Stimulated activated CD8-positive, alpha-beta memory T cell treated with anti-CD3 and anti-CD28 coated beads, Interleukin-12 subunit alpha, Interleukin-12 subunit beta, amount 100 ng/mL, for 4 hours (primary cell): ENCODE results near the gene LRMDA.

ENCODE experiments used
- DNase-seq: peaks from one replicate; pipeline ENCODE4 v3.0.0-alpha.2; 2020; ENCODE audit warnings: low read depth

The LRMDA gene

DNA sequence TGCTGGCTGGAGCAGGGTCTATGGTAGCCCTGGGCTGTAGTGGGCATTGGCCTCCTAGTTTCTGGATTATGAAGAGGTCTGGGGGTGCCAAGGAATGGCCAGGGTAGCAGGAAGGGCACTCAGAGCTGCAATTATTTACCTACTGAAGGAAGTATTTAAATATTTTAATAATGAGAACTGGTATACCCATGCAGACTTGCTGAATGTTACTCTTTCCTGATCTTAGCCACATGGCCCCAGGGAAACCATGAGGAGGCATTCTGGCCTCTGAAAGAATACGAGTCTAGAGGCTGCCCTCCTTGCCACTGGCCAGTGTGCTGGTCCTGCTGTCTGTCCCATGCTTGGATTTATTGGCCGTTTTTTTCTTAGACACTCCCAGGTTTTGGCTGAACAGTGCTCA is 599.7 kb downstream of the LRMDA start:
- no peak for DNase-seq

DNA sequence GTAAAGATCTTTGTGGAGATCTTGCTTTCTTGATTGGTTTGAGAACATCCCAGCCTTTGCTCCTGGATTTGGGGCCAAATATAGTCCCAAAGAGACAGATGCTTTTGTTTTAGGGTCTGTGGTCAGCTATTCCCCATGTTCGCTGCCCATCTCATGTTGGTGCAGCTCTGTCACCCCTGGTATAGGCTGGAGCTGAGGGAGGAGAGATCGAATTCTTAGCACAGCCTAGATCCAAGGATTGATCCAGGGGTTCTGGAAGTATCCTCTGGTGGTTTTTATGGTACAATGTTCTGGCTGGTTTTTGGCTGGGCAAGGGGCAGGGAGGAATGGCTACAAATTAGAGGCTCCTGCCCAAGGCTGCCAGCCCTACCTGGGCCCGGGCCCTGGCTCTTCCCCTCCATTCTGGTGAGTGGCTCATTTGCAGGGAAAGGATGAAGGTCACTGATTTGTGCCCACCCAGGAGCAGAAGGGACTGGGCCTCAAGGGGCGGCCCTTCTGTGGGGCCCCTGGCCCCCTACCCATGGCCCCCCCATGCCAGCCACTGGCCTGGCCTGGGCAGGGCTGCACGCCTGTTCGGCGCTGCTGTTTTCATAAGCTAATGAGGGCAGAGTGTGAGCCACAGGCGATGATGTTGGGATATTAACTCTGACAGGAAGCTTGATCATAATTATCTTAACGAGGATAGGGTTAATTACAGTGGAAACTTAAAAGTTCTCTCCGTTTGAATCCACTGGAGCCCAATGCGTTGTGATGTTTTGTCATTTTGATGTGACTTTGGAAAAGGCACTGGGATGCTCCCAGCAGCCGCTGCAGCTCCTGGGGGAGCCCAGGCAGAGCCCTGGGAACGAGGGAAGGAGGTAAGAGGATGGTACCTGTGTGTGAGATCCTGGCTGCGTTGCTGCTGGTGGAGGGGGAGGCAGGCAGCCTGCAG is 600.6 kb downstream of the LRMDA start:
- DNase-seq = no peak

DNA sequence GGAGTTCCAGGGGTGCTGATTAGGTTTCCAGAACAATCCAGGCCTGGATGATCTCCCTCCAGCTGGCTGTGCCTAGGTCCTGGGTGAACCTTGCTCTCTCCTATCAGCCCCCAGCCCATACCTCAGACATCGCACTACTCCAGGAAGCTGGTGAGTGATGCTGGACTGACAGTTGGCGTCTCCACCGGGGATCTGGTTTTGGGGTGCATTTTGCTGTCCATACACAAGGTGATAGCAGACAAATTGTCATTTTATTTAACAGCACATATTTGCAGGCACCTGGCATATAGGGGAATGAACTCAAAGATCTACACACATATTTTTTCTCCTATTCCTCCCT is 601.2 kb downstream of the LRMDA start:
- DNase-seq = no peak

DNA sequence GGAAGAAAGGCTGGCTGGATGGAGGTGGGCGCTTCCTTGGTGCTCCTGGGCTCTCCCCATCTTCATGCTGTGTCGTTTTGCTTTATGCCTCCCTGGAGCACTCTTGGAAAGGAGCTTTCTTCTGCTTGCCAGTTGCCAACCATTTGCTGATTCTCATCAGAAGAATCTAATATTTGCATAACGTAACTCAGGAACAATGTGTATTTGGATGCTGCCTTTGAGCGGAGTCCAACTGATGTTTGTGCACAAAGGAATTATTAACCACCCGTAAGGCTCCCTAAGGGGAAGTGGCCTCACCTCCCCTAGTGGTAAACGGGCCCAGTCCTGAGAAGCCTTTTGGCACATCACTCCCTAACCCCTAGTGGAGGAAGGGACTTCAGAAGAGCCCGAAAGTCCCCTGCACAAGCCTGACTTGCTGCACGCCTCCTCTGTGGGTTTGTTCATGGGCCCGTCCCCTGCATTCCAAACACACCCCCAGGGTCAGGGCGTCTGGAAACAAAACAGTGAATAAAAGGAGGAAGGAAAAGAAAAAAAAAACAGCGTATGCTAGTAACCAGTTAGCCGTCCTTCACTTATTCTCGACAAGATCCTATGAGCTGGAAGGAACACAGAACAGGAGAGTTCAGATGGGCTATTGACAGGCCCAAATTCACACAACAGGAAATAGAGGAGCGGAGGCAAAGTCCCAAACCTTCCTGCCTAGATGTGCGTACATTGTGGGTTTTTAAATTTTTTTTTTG is 602.2 kb downstream of the LRMDA start:
- no peak for DNase-seq

DNA sequence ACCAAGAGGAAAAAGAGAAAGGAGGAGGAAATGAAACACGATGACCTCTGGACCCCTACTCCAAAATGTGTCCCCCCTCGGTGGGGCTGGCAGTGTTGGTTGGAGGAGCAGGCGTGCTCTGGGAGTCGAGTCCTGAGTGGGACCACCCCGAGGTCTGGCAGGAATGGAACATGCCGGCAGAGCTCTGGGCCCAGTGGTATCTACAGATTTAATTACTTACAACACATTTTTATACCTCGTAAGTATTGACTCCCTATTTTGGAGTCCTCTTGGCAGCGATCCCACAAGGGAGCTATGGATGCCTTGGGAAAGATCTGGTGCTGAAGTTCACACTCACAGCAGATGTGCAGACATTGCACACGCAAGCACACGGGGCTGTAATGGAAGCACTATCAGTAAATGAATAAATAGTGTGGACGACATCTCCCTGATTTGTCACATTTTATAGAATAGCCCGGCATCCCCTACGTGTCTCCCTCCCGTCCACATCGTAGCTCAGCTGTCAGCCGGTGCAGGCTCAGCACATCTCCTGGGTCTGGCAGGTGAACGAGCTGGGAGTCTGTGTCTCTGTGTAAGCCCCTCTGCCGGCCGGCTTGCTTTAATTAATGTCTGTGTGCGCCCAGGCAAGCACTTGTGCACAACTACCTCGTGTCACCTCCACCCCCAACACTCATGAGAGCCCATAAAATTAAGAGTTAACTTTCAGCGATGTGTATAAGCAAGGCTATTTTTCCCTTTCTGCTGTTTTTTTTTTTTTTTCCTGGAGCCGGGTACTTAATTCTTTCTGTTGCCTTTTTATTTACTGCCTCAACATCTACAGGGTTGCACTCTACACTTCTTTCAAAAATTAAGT is 603.2 kb downstream of the LRMDA start:
- DNase-seq = no peak

DNA sequence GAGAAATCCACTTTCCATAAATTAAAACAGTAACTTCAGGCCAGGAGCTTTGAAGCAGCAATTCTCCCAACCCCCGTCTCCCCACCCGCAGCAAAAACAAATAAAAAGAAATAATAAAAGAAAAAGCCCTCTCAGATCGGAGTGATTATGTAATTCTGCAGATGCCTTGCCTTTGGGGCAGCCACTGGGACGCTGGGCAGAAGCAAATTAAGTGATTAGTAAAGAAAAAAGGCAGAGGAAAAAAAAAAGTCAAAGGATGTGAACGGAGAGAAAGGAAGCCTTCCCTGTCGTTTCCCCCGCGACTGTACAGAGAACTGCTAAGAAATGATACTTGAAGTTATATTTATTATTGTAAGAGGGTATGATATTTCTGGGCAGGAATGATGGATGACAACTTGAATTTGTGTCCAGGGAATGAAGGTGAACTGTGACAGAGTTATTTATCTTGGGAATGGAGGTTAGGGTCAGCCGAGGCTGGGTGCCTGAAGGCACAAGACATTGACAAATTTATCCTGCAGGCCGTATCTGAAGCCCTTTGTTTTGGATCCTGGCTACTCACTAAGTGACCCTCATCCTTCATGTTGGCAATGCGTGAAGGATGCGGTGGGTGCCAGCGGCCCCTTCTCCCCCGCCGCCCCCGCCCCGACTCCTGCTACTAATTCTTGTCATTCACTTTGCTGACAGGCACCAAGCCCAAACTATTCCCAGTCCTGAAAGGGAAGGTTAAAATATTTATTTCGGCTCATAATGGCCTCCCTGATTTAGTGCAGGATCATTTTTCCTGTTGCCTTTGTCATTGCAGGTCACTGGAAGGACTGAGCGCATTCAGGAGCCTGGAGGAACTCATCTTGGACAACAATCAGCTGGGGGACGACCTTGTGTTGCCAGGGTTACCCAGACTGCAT is 604.0 kb downstream of the LRMDA start:
- no peak for DNase-seq

DNA sequence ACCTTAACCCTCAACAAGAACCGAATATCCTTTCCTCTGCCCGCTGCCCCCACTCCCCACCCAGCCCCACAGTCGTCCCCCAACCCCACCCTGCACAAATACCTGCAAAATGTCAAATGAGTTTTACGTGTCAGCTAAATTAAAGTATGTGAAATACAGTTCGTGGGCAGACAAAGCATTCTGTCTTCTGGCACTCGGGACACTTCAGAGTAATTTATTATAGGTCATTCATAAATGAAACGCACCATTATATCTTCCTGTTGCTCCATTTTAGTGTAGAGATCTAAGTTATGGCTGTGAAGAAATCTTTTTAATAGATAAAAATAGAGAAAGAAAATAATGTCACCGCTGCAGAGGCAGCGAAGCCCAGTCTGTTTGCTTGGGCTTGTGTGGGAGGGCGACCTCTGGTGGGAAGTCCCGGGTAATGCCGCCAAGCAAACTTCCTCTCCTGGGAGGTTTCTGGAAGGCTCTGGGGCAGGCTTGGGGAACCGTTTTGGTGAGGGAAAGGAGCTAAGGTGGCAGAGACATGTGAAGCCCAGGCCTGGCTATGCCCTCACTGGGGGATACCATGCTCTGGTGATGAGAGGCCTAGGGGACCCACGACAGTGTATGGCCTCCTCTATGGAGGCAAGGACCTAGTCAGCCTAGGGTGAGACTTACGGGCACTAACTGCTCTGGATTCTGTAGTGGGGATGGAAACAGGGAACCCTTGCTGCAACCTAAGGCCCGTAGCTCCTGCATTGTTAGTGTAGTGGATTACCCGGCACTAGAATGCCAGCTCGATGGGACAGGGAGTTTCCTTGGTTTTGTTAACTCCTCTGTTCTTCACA is 604.9 kb downstream of the LRMDA start:
- no peak for DNase-seq

DNA sequence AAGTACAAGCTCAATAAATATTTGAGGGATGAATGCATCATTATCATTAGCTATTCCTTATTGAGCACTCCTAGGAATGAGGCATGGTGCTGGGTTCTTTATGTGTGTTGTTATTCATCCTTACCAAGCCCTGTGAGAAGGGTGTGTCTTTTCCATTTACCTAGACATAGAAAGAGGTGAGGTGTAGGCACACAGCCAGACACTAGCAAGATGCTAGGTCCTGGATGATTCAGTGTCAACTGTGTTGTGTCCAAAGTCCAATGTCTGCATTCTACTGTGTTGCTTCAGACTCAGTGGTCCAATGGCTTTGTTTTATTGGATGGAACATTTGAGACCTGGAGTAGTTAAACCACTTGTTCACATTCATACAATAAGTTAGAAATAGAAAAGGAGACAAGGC is 605.5 kb downstream of the LRMDA start:
- no peak for DNase-seq

DNA sequence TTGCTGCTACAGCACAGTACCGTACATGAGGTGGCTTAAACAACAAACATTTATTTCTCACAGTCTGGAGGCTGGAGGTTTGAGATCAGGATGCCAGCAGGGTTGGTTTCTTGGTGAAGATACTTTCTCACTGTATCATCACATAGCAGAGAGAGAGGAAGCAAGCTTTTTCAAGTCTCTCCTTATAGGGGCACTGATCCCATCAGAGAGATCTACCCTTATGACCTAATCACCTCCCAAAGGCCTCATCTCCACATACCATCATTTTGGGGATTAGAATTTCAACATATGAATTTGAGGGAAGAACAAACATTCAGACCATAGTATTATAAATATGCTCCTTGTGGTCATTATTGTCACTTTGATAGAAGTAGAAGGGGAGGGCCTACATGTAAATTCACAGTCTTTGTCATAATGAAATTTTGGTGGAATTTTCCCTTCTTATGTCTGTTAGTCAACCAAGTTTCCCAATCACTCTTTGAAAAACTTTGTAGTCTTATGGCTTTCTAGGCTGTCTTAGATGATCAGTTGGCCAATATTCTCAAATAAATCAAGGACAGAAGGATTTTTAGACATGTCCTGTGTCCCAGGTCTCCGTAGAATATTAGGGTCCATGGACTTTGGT is 606.2 kb downstream of the LRMDA start:
- no peak for DNase-seq

DNA sequence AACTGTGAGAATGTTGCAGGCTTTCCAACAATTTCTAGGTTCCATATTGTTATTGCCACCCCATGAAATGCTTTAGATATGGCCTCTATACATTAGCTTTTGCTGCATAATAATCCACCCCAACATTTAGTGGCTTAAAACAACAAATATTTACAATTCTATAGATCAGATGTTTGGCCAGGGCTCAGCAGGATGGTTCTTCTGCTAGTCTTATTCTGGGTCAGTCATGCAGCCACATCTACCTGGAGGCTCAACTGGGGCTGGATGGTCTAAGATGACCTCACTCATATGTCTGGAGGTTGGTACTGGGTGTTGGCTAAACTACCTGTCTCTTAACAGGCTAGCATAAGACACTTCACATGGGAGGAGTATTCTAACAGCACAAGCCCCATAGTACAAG is 607.3 kb downstream of the LRMDA start:
- no peak for DNase-seq

DNA sequence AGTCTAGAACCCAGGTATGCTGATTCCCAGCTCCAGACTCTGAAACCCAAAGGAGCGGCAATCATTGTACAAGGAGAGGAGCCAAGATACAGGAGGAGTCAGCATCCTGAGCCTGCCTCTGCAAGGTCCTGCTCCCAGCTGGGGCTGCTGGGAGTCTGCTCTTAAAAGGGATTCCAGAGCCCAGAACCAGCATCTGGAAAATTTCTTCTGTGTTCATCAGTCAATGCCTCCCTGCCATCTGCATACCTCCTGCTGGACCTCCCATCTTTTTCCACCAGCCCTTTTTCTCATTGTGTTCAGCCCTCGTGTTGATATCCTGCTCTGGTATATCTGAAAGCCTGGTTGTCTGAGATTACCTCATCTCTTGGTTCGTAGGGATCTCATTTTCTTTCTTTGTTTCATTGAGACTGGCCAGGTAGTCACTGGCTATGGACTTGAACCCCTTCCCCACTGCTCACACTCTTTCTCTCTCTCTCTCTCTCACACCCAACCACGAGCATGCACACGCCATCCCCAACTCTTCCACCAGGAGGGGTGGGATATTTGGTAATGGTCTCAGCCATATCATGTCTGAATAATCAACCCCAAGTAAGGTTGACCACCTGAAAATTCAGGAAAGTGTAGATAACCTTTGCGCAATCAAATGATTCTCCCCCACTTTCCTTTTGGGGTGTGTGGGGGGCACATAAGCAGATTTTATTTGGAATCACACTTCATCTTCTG is 608.8 kb downstream of the LRMDA start:
- no peak for DNase-seq

DNA sequence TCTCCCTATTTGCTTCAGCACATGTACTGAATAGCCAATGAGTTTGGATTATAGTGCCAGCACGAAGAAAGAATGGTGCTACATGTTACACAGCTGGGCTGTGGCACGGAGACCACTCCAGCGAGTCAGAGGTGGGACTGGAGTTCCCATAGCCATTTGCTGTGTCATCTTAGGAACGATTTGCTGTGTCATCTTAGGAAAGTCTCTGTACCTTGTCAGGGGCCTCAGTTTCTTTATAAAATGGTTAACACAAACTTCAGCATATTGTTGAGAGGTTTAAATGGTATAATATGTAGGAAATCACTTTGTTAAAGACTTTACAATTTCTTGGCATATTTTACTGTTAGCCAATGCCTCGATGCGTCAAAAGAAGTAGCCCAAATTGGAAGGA is 609.4 kb downstream of the LRMDA start:
- no peak for DNase-seq

DNA sequence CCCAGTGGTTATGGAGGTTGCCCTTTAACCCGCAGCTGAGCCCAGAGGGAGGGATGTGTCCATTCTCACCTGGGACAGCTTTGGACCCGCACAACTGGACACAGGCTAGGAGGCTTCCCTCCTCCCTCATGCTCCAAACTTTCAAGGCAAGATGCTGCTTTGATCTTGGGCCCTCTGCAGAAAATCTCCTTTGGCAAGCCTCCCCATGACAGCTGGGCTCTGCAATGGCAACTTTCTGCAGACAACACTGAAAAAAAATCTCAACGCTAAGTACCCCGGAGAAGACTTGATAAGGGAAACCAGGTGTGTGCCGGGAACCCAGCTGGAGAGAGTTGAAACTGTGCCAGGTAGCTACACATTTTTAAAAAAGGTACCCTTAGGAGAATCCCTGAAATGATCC is 610.1 kb downstream of the LRMDA start:
- no peak for DNase-seq

DNA sequence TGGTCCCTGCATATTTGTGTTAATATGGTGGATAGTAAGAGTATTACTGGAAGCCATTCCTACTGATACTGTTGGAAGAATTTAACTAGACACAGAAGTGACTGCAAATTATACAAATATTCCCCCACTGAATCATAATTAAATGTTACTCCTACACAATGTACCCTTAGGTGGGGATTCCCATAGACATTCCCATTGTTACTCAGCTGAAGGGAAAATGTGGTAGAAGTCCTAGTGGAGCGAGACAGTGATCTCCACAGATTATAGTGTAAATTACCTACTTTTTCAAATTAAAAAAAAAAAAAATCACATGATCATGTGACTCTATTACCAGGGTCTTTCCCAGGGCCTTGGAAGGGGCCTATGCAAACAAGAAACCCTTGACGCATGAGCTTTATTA is 611.8 kb downstream of the LRMDA start:
- no peak for DNase-seq

DNA sequence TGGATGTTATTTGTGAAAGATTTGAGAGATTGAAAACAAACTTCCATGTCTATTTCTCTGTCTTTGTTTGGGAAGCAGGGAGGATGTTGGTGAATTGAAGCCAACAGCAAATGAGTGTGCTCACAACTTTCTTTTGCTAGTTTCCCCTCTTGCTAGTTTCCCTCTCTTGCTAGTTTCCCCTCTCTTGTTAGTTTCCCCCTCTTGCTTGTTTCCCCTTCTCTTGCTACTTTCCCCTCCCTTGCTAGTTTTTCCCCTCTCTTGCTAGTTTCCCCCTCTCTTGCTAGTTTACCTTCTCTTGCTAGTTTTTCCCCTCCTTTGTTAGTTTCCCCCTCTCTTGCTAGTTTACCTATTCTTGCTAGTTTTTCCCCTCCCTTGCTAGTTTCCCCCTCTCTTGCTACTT is 613.3 kb downstream of the LRMDA start:
- DNase-seq = no peak

DNA sequence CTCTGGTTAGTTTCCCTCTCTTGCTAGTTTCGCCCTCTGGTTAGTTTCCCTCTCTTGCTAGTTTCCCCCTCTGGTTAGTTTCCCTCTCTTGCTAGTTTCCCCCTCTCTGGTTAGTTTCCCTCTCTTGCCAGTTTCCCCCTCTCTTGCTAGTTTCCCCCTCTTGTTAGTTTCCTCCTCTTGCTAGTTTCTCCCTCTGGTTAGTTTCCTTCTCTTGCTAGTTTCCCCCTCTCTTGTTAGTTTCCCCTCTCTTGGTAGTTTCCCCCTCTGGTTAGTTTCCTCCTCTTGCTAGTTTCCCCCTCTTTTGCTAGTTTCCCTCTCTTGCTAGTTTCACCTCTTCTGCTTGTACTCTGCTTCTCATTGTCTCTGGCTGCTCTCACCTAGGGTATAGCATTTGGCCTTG is 613.8 kb downstream of the LRMDA start:
- no peak for DNase-seq

DNA sequence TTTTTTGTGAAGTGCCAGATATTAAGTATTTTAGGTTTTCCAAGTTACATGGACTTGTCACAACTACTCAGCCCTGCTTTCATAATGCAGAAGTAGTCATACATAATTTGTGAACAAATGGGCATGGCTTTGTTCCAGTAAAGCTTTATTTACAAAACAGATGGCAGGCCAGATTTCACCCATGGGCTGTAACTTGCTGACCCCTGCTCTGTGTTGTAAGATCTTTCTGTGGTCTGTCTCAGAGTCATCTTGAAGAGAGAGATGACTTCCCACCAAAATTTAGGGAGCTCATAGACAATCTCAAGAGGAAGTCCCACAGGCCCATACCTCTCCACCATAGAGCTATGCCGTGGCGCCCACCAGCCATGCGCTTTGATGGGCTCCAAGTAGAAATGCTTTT is 616.1 kb downstream of the LRMDA start:
- DNase-seq = no peak

DNA sequence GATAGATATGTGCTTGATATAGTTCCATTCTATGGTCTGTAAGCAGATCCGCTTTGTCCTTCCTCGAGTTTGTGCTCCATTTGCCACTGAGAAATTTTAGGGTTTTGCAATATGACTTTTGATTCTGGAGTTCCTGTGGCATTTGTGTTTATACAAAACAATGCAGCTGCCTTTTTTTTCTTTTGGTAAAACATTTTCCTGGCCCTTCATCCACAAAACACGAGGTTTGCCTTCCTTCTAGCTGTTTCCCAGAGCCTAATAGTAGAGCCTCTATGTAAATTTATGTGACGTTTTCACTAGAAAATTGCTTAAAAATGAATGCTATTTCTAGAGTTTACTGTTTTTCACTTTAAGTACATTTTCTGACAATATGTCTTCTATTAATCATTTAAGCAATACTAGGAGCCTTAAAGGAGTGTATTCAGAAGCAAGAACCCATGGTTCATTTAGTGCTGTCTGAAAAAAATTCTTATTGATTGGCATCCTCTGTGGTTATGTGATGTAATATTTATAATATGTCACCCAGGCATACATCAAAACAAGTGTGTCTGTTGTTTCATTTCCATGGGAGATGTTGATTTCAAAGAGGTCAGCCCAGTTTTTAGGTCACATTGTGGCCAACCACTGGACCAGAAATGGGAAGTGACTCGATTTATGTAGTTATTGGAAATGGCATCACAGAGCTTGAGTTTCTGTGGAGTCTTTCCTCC is 618.3 kb downstream of the LRMDA start:
- no peak for DNase-seq

DNA sequence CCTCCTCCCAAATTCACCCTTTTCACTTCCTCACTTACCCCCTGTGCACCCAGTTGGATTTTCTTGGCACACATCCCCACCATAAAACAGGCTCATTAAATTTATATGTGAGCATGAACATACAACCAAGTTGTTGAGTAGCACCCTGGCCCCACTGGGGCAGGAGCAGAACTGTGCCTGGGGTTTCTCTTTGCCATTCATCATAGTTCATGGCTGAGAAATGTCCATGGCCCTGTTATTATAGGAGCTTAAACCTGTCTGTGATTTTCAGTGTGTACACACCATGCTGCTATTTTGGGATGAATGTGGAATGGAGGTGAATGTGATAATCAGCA is 618.8 kb downstream of the LRMDA start:
- no peak for DNase-seq
